Measurements from ENCODE around the gene WNK1. TPM values are rescaled to one million over a fixed set of nuclear protein-coding genes. Genes with fewer than 3 reads are reported as not detected.

The WNK1 gene
- total and polyA plus RNA-seq, 7 experiments from 2014 or later: 22.9 to 200 (median 164) TPM

- H3K4me3 ChIP-seq (ENCODE audit: low read length): no peak overlapping the region
- no peaks in the 10 kb centered on the region for H3K27me3 ChIP-seq (ENCODE audit: control insufficient read depth in 2 of 2, insufficient read depth in 2 of 2, low read length in 2 of 2)
- no peaks in the 10 kb centered on the region for H3K9me3 ChIP-seq (ENCODE audit: control insufficient read depth in 2 of 3, low read length in 3 of 3)
- H3K36me3 ChIP-seq (ENCODE audit: control insufficient read depth in 2 of 3, insufficient read depth in 3 of 3, low read length in 3 of 3): peaks cover 3 to 10% (median 9%) of the 10 kb centered on the region in 3 experiments
- H3K4me3 Mint-ChIP-seq: no peak overlapping the region
- peaks cover 10 to 28% (median 20%) of the 10 kb centered on the region in 5 donors for H3K36me3 Mint-ChIP-seq
- intact Hi-C loops (cut with micrococcal nuclease): no loop called here
- H3K27me3 Mint-ChIP-seq: no peaks in the 10 kb centered on the region
- DNase-seq (no peak), ATAC-seq (no peak)
- H3K9me3 Mint-ChIP-seq: peaks cover 0 to 3% (median 0%) of the 10 kb centered on the region in 11 donors
- POLR2A ChIA-PET: interaction anchor here (0.7 kb wide), 1 partner anchor 278 kb away, joined by 4 read pairs; no protein-coding TSS in a partner anchor
- H3K4me1 Mint-ChIP-seq: peaks cover 20 to 67% (median 44%) of the 10 kb centered on the region in 7 donors
- peak overlapping the region in 3 of 9 donors; percentile 34 to 54 (median 43) for H3K27ac Mint-ChIP-seq
- CTCF ChIA-PET: interaction anchor here (0.7 kb wide), 1 partner anchor 239 kb away, joined by 4 read pairs; no protein-coding TSS in a partner anchor
- no peak overlapping the region for H3K27ac ChIP-seq (ENCODE audit: low read depth, low read length)
- peaks cover 0 to 5% of the 10 kb centered on the region in 2 donors for H3K4me1 ChIP-seq (ENCODE audit: control insufficient read depth in 2 of 2, insufficient read depth in 2 of 2, low read length in 2 of 2)
Measured at GRCh38 chr12:852864-853263, 100.5 kb downstream of the WNK1 start.

GRCh38 chr12:857611-858010 lies 105.2 kb downstream of the WNK1 start:
- no peaks in the 10 kb centered on the region for H3K9me3 Mint-ChIP-seq
- H3K27ac Mint-ChIP-seq: peak overlapping the region in 6 of 9 donors; percentile 41 to 80 (median 60)
- Histone ChIP-seq H3K4me3 (ENCODE audit: low read length) (no peak overlapping the region), H3K4me1 (ENCODE audit: control insufficient read depth in 2 of 2, insufficient read depth in 2 of 2, low read length in 2 of 2) (no peaks in the 10 kb centered on the region), H3K36me3 (ENCODE audit: control insufficient read depth in 2 of 3, insufficient read depth in 3 of 3, low read length in 3 of 3) (peaks cover 3 to 45% (median 29%) of the 10 kb centered on the region in 3 experiments), H3K27me3 (ENCODE audit: control insufficient read depth in 2 of 2, insufficient read depth in 2 of 2, low read length in 2 of 2) (no peaks in the 10 kb centered on the region), H3K27ac (ENCODE audit: low read depth, low read length) (no peak overlapping the region), H3K9me3 (ENCODE audit: control insufficient read depth in 2 of 3, low read length in 3 of 3) (no peaks in the 10 kb centered on the region)
- ChIA-PET POLR2A (no interaction called here), CTCF (interaction anchor here (0.6 to 1.8 kb wide), 3 partner anchors 42 to 356 kb away, joined by 3 to 8 read pairs (median 5); no protein-coding TSS in a partner anchor)
- H3K4me1 Mint-ChIP-seq: peaks cover 2 to 50% (median 17%) of the 10 kb centered on the region in 7 donors
- H3K36me3 Mint-ChIP-seq: peaks cover 12 to 31% (median 19%) of the 10 kb centered on the region in 5 donors
- intact Hi-C loops (cut with micrococcal nuclease): no loop called here
- H3K27me3 Mint-ChIP-seq: no peaks in the 10 kb centered on the region
- ATAC-seq: no peak
- H3K4me3 Mint-ChIP-seq: no peak overlapping the region
- no peak for DNase-seq

- Histone ChIP-seq H3K27me3 (ENCODE audit: control insufficient read depth in 2 of 2, insufficient read depth in 2 of 2, low read length in 2 of 2) (no peaks in the 10 kb centered on the region), H3K4me3 (ENCODE audit: low read length) (no peak overlapping the region), H3K36me3 (ENCODE audit: control insufficient read depth in 2 of 3, insufficient read depth in 3 of 3, low read length in 3 of 3) (peaks cover 0 to 58% (median 24%) of the 10 kb centered on the region in 3 experiments), H3K4me1 (ENCODE audit: control insufficient read depth in 2 of 2, insufficient read depth in 2 of 2, low read length in 2 of 2) (no peaks in the 10 kb centered on the region), H3K9me3 (ENCODE audit: control insufficient read depth in 2 of 3, low read length in 3 of 3) (no peaks in the 10 kb centered on the region), H3K27ac (ENCODE audit: low read depth, low read length) (no peak overlapping the region)
- Mint-ChIP-seq H3K9me3 (no peaks in the 10 kb centered on the region), H3K4me3 (no peak overlapping the region), H3K36me3 (peaks cover 18 to 46% (median 20%) of the 10 kb centered on the region in 5 donors), H3K4me1 (peaks cover 2 to 23% (median 7%) of the 10 kb centered on the region in 7 donors), H3K27ac (peak overlapping the region in 4 of 9 donors; percentile 24 to 52 (median 33)), H3K27me3 (no peaks in the 10 kb centered on the region)
- ATAC-seq (no peak), DNase-seq (no peak)
- ChIA-PET CTCF (no interaction called here), POLR2A (no interaction called here)
- intact Hi-C loops (cut with micrococcal nuclease): no loop called here
Measured at GRCh38 chr12:862303-862911, 110.0 kb downstream of the WNK1 start.

- no peak overlapping the region for H3K27ac Mint-ChIP-seq
- ChIA-PET CTCF (interaction anchor here (0.6 kb wide), 1 partner anchor 888 kb away, joined by 3 read pairs; no protein-coding TSS in a partner anchor), POLR2A (no interaction called here)
- no peaks in the 10 kb centered on the region for H3K27me3 ChIP-seq (ENCODE audit: control insufficient read depth in 2 of 2, insufficient read depth in 2 of 2, low read length in 2 of 2)
- intact Hi-C loops (cut with micrococcal nuclease): no loop called here
- DNase-seq (no peak), ATAC-seq (no peak)
- H3K9me3 Mint-ChIP-seq: no peaks in the 10 kb centered on the region
- no peak overlapping the region for H3K4me3 Mint-ChIP-seq
- H3K27me3 Mint-ChIP-seq: no peaks in the 10 kb centered on the region
- H3K36me3 Mint-ChIP-seq: peaks cover 18 to 49% (median 23%) of the 10 kb centered on the region in 5 donors
- H3K9me3 ChIP-seq (ENCODE audit: control insufficient read depth in 2 of 3, low read length in 3 of 3): no peaks in the 10 kb centered on the region
- no peak overlapping the region for H3K4me3 ChIP-seq (ENCODE audit: low read length)
- peaks cover 0 to 58% (median 23%) of the 10 kb centered on the region in 3 experiments for H3K36me3 ChIP-seq (ENCODE audit: control insufficient read depth in 2 of 3, insufficient read depth in 3 of 3, low read length in 3 of 3)
- H3K4me1 Mint-ChIP-seq: peaks cover 2 to 20% (median 7%) of the 10 kb centered on the region in 7 donors
- no peaks in the 10 kb centered on the region for H3K4me1 ChIP-seq (ENCODE audit: control insufficient read depth in 2 of 2, insufficient read depth in 2 of 2, low read length in 2 of 2)
- no peak overlapping the region for H3K27ac ChIP-seq (ENCODE audit: low read depth, low read length)
Measured at GRCh38 chr12:863285-863684, 110.9 kb downstream of the WNK1 start.

- intact Hi-C loops (cut with micrococcal nuclease): loop anchor here in 1 of 2 donors (5.0 kb wide), 1 partner anchor 227 kb away; no protein-coding TSS in a partner anchor
- H3K36me3 ChIP-seq (ENCODE audit: control insufficient read depth in 2 of 3, insufficient read depth in 3 of 3, low read length in 3 of 3): peaks cover 5 to 49% (median 18%) of the 10 kb centered on the region in 3 experiments
Measured at GRCh38 chr12:865614-866013, 113.2 kb downstream of the WNK1 start.

GRCh38 chr12:867905-868304 lies 115.5 kb downstream of the WNK1 start:
- Mint-ChIP-seq H3K36me3 (peaks cover 11 to 35% (median 13%) of the 10 kb centered on the region in 5 donors), H3K27me3 (no peaks in the 10 kb centered on the region), H3K27ac (peak overlapping the region in 3 of 9 donors; percentile 33 to 58 (median 42)), H3K4me1 (peaks cover 2 to 27% (median 18%) of the 10 kb centered on the region in 7 donors), H3K9me3 (no peaks in the 10 kb centered on the region), H3K4me3 (no peak overlapping the region)
- Histone ChIP-seq H3K27me3 (ENCODE audit: control insufficient read depth in 2 of 2, insufficient read depth in 2 of 2, low read length in 2 of 2) (no peaks in the 10 kb centered on the region), H3K27ac (ENCODE audit: low read depth, low read length) (no peak overlapping the region), H3K9me3 (ENCODE audit: control insufficient read depth in 2 of 3, low read length in 3 of 3) (no peaks in the 10 kb centered on the region), H3K4me3 (ENCODE audit: low read length) (no peak overlapping the region), H3K4me1 (ENCODE audit: control insufficient read depth in 2 of 2, insufficient read depth in 2 of 2, low read length in 2 of 2) (peaks cover 6 to 14% of the 10 kb centered on the region in 2 donors), H3K36me3 (ENCODE audit: control insufficient read depth in 2 of 3, insufficient read depth in 3 of 3, low read length in 3 of 3) (peaks cover 8 to 36% (median 12%) of the 10 kb centered on the region in 3 experiments)
- intact Hi-C loops (cut with micrococcal nuclease): loop anchor here in 1 of 2 donors (5.0 kb wide), 1 partner anchor 224 kb away; no protein-coding TSS in a partner anchor
- no peak for DNase-seq
- no peak for ATAC-seq
- CTCF ChIA-PET: no interaction called here
- POLR2A ChIA-PET: interaction anchor here (0.6 to 0.9 kb wide), 2 partner anchors 54 to 82 kb away, joined by 4 to 6 read pairs; partner anchors contain the start of gene RAD52

More at GRCh38 chr12:865614-866013, 113.2 kb downstream of the WNK1 start:
- no peaks in the 10 kb centered on the region for H3K27me3 ChIP-seq (ENCODE audit: control insufficient read depth in 2 of 2, insufficient read depth in 2 of 2, low read length in 2 of 2)
- ChIA-PET CTCF (no interaction called here), POLR2A (no interaction called here)
- Mint-ChIP-seq H3K27ac (peak overlapping the region in 1 of 9 donors; percentile 64), H3K36me3 (peaks cover 18 to 47% (median 21%) of the 10 kb centered on the region in 5 donors), H3K9me3 (no peaks in the 10 kb centered on the region), H3K4me3 (no peak overlapping the region), H3K4me1 (peaks cover 2 to 32% (median 21%) of the 10 kb centered on the region in 7 donors), H3K27me3 (no peaks in the 10 kb centered on the region)
- peaks cover 6 to 9% of the 10 kb centered on the region in 2 donors for H3K4me1 ChIP-seq (ENCODE audit: control insufficient read depth in 2 of 2, insufficient read depth in 2 of 2, low read length in 2 of 2)
- no peak for ATAC-seq
- DNase-seq: no peak
- H3K27ac ChIP-seq (ENCODE audit: low read depth, low read length): no peak overlapping the region
- no peak overlapping the region for H3K4me3 ChIP-seq (ENCODE audit: low read length)
- no peaks in the 10 kb centered on the region for H3K9me3 ChIP-seq (ENCODE audit: control insufficient read depth in 2 of 3, low read length in 3 of 3)
